Medulla oblongata (tissue), 1 donor: ENCODE measurements around the gene REEP1.
"Not testable (repeated sequence)": the region's sequence is repeated elsewhere in the genome, so short reads cannot be mapped to it uniquely, and the experiment has no call there.

Experiments used
- DNase-seq: peaks from one replicate; pipeline ENCODE4 v3.0.0-alpha.2; 2015; ENCODE audit errors: extremely low spot score

Gene REEP1

GRCh38 chr2:86224645-86225355 lies 112.6 kb downstream of the REEP1 start:
- no peak for DNase-seq

GRCh38 chr2:86223927-86224560 lies 113.4 kb downstream of the REEP1 start:
- no peak for DNase-seq

DNA sequence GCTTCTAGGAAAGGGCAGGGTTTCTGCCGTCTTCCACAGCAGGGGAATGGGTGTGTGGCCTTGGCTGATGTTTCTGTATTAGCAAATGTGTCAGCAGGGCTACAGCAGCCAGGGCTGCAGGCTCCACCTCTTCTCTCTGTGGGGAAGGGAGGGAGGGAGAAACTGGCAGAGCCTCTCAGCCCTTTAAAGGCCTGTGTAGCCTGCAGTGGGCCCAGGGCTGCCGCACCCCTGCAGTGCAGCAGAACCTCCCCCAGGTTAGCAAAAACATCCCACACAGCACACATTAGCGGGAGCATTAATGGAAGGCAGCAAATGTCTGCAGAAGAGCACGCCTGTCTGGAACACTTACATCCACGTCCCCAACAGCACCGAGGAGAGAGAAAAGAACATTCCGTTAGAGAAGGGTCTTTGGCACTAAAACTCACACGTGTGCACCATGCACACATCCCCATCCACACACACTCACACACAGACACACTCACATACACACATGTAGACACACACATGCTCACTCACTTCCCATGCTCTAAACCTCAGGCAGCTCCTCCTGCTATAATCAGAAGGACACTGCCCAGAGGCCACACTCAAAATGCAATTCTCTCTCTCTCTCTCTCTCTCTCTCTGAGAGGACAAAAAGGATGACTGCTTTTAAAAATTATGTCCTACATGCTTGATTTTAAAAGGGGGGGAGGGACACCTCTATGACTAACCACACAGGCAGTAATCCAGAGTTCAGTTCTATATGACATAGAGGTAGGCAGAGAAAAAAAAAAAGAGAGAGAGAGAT lies 114.1 kb downstream of the REEP1 start:
- DNase-seq = peak; percentile 75

GRCh38 chr2:86221066-86221684 lies 116.3 kb downstream of the REEP1 start:
- DNase-seq = peak; percentile 62

GRCh38 chr2:86219896-86220295 lies 117.5 kb downstream of the REEP1 start:
- DNase-seq = no peak

GRCh38 chr2:86218124-86218523 lies 119.3 kb downstream of the REEP1 start:
- no peak for DNase-seq

DNA sequence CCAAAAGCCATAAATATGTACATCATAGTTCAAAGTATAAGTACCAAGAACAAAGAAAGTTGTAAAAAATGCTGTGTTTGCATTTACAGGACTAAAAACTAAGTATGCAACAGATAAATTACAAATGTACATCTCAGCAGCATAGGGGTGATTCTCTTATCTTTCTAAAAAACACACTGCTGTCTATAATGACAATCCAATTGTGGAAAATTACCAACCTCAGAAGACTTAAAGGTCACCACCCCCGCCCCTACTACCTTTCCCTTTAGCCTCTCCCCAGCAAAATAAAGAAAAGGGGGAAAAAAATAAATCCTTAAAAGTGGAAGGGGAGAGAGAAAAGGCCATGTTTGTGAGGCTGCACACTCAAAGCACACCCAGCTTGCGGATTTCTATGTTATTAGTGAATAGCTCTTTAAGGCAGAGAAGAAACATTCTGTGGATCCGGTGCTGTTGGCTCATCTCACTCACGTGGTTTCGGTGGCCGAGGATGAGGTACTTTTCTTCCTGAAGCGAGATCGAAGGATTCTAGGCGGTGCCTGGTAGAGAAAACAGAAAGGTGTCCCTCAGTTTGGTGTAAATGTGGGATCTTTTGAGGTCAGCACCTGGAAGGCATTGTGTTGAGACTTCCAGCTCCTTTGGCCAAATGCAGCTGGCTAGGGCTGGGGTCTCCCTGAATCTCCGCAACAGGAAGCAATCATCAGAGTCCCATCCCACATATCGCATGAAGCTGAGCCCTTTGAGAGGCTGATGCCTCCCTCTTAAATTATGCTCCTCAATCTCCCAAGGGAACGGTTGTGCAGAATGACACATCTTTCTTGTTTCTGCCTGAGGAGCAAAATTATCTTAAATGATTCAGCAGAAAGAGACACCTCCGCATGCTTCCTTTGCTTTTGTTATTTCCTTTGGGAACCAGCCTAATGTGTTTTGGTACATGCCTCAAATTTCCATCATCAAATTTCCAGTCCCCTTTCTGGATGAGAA lies 120.6 kb downstream of the REEP1 start:
- DNase-seq = no peak

- no peak for DNase-seq
Observed at GRCh38 chr2:86214503-86214832, 123.0 kb downstream of the REEP1 start.

DNA sequence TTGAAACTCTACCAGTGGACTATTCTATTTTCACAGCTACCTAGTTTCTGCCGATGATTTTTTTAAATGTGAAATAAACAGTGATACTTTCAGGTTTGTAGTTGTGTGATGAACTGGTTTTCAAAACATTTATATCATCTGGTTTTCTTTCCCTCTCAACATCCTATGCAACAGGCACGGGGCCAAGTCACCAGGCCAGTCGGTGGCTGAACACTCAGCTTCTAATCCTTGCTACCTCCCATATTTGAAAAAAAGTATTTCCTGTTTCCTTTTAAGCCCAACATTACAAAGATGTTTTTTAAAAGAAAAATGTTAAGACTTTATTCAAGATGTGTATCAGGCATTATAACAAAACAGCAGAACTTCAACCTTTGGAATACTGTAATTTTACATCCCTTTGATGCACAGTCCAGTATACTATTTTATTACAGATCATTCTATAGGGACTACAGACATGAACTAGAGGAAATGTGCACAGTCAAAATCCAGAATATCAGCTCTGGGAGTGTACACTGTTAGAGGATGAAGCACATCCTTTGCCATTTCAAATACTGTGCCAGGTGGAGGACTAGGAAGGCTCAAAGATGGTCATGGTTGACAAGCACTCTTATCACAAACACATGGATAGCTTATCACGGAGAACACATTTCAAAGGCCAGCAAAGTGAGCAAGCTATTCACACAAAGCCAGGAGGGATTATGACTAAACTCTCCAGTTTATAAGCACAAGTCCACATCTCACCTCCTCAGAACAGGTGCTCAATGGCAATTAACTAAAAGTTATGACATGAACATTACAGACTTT lies 123.5 kb downstream of the REEP1 start:
- DNase-seq = no peak

GRCh38 chr2:86213056-86213455 lies 124.4 kb downstream of the REEP1 start:
- no peak for DNase-seq

- DNase-seq = no peak
Observed at GRCh38 chr2:86211796-86212188, 125.6 kb downstream of the REEP1 start.

- no peak for DNase-seq
Observed at GRCh38 chr2:86211033-86211795, 126.2 kb downstream of the REEP1 start.

- DNase-seq = no peak
Observed at GRCh38 chr2:86204458-86204857, 133.0 kb downstream of the REEP1 start.

DNA sequence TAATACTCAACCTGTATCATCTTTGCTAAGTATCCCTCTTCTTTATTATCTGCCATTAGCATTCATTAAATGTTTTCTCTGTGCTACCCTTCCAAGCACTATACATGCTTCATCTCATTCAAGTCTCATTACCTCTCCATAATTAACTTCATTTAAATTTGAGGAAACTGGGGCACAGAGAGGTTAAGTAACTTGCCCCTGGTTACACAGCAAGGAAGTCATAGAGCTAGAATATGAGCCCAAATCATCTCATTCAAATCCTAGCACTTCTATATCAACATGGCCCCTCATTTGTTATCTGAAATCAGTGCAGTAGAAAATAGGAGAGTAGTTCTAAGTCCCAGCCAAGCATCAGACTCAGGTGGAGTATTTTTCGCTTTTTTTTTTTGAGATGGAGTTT lies 133.8 kb downstream of the REEP1 start:
- DNase-seq = no peak

- no peak for DNase-seq
Observed at GRCh38 chr2:86202702-86203101, 134.7 kb downstream of the REEP1 start.

DNA sequence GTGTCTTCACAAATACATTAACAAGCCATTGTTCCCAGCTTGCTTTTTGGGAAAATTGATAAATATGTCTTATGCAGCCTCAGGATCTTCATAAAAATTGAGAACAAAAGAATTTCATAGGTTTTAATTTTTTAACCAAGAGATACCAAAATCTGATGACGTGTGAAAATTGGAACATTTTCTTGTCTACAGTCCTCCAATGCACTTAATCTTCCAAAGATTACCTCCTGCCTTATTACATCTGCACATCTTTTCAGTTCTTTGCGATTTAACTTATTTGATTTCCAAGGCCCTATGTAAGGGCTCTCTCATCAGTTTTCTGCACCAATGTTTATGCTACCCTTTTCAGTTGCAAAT lies 135.1 kb downstream of the REEP1 start:
- DNase-seq = no peak

- DNase-seq = peak; percentile 57
Observed at GRCh38 chr2:86201671-86202335, 135.6 kb downstream of the REEP1 start.

GRCh38 chr2:86200564-86200963 lies 136.9 kb downstream of the REEP1 start:
- DNase-seq = not testable (repeated sequence)

DNA sequence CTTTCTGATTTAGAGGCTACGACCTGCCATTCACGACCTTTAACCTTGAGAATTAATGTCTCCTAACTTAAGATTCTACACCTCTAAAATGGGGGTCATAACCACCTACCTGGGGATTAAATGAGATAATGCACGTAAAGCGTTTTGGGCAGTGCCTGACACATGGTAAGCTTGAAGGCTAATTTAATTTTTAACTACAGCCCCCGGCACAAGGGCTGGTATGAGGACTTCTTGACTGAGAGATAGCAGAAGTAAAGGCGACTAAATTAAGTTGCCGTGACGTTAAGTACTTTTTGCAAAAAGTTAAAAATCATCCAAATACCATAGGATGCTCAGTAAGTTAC lies 137.6 kb downstream of the REEP1 start:
- DNase-seq = no peak
